ENCODE measurements around the gene RPL41.

RPL41 gene

GRCh38 chr12:56117778-56118687, 1.6 kb downstream of the RPL41 start, which contains the start of gene ZC3H10 (continued):
- TF ChIP-seq ZNF596 (tag by site-specific recombination; IDR thresholded peaks at IDR 0.05) (no peak), ZBTB48 (tag by site-specific recombination; IDR thresholded peaks at IDR 0.05) (peak; percentile 33; the same call in 1 of the 2 replicates), YY1 (tag by site-specific recombination; IDR thresholded peaks at IDR 0.05) (peak; percentile 52), ZNF19 (tag by site-specific recombination; IDR thresholded peaks at IDR 0.05; ENCODE audit: low read depth) (no peak), PRDM2 (tag by site-specific recombination; IDR thresholded peaks at IDR 0.05; ENCODE audit: borderline replicate concordance) (no peak)

- CTCF ChIA-PET, result interaction anchor here (0.5 to 5.0 kb wide), 32 partner anchors 9 to 1111 kb away, joined by 3 to 86 read pairs (median 4); partner anchors contain the start of genes ERBB3, ESYT1, MYL6 and PA2G4
- peaks cover 0 to 54% of the 10 kb centered on the region in 2 experiments; a peak in 1 of 3 replicates for H3K36me3 ChIP-seq (ENCODE audit: control insufficient read depth in 2 of 2, insufficient read depth in 1 of 2, low read length in 2 of 2)
- peak overlapping the region; percentile 78 for H3K4me3 ChIP-seq (ENCODE audit: low read depth, low read length)
- peak overlapping the region; percentile 42; the same call in 1 of the 2 replicates for H3K27ac ChIP-seq (ENCODE audit: extremely low read depth, low read depth, low read length)
- H3K4me1 ChIP-seq (ENCODE audit: control insufficient read depth, insufficient read depth, low read length), result peaks cover 5% of the 10 kb centered on the region
- TF ChIP-seq TCF7L2 (IDR thresholded peaks at IDR 0.05; ENCODE audit: borderline replicate concordance, low read depth, low read length), result no peak
- peak; percentile 33; the same call in 1 of the 2 replicates for TF ChIP-seq PBX3 (CRISPR knock-in tag; IDR thresholded peaks at IDR 0.05)
- TF ChIP-seq ZNF391 (tag by site-specific recombination; IDR thresholded peaks at IDR 0.05; ENCODE audit: borderline replicate concordance, low read depth), result no peak
- H3K9me3 ChIP-seq (ENCODE audit: control insufficient read depth, insufficient read depth, low read depth, low read length), result no peaks in the 10 kb centered on the region
- POLR2A ChIA-PET, result interaction anchor here (0.6 to 6.1 kb wide), 25 partner anchors 9 to 241 kb away, joined by 3 to 165 read pairs (median 7); partner anchors contain the start of genes ANKRD52, CNPY2, COQ10A and CS
Measured at GRCh38 chr12:56118688-56119357, 2.4 kb downstream of the RPL41 start.

- Histone ChIP-seq H3K36me3 (ENCODE audit: control insufficient read depth in 2 of 2, insufficient read depth in 1 of 2, low read length in 2 of 2) (peaks cover 0 to 50% of the 10 kb centered on the region in 2 experiments; a peak in 1 of 3 replicates), H3K4me1 (ENCODE audit: control insufficient read depth, insufficient read depth, low read length) (peaks cover 5% of the 10 kb centered on the region), H3K9me3 (ENCODE audit: control insufficient read depth, insufficient read depth, low read depth, low read length) (no peaks in the 10 kb centered on the region), H3K4me3 (ENCODE audit: low read depth, low read length) (peak overlapping the region; percentile 78; the same call in 1 of the 2 replicates), H3K27ac (ENCODE audit: extremely low read depth, low read depth, low read length) (no peak overlapping the region)
- ChIA-PET CTCF (interaction anchor here (0.6 to 5.0 kb wide), 35 partner anchors 9 to 993 kb away, joined by 3 to 86 read pairs (median 4); partner anchors contain the start of genes ESYT1, MYL6, PA2G4 and RNF41), POLR2A (interaction anchor here (1.1 to 6.1 kb wide), 10 partner anchors 8 to 197 kb away, joined by 4 to 165 read pairs (median 22); partner anchors contain the start of genes ANKRD52, CNPY2, ESYT1 and MYL6)
- TF ChIP-seq ZNF26 (tag by site-specific recombination; IDR thresholded peaks at IDR 0.05) (no peak), ZNF23 (tag by site-specific recombination; IDR thresholded peaks at IDR 0.05; ENCODE audit: borderline replicate concordance) (no peak), SP7 (tag by site-specific recombination; IDR thresholded peaks at IDR 0.05) (peak; percentile 62), KLF9 (tag by site-specific recombination; IDR thresholded peaks at IDR 0.05; ENCODE audit: low read depth) (peak; percentile 25; the same call in 1 of the 2 replicates), GLIS1 (tag by site-specific recombination; IDR thresholded peaks at IDR 0.05) (peak; percentile 88), ZFHX2 (tag by site-specific recombination; conservative IDR thresholded peaks at IDR 0.05) (peak; percentile 26; the same call in 1 of the 2 replicates), ZNF610 (tag by site-specific recombination; IDR thresholded peaks at IDR 0.05; ENCODE audit: borderline replicate concordance) (no peak), ZNF391 (tag by site-specific recombination; IDR thresholded peaks at IDR 0.05; ENCODE audit: borderline replicate concordance, low read depth) (no peak), ZNF157 (tag by site-specific recombination; IDR thresholded peaks at IDR 0.05) (no peak), ZNF654 (tag by site-specific recombination; IDR thresholded peaks at IDR 0.05; ENCODE audit: low read depth) (peak; percentile 95), KLF7 (tag by site-specific recombination; IDR thresholded peaks at IDR 0.05; ENCODE audit: borderline replicate concordance) (no peak), ZNF366 (tag by site-specific recombination; conservative IDR thresholded peaks at IDR 0.05) (0 out of 2 replicates have a peak, but pooled peaks have one; percentile 31), HOXA7 (CRISPR knock-in tag; IDR thresholded peaks at IDR 0.05; ENCODE audit: borderline replicate concordance) (no peak), ZBTB48 (tag by site-specific recombination; IDR thresholded peaks at IDR 0.05) (peak; percentile 36; the same call in 1 of the 2 replicates)
Measured at GRCh38 chr12:56119361-56119796, 2.9 kb downstream of the RPL41 start.

Data from HEK293 (cell line).